Activated T-helper 2 cell treated with anti-CD3 and anti-CD28 coated beads, Interferon-gamma antibody, Interleukin-2, Interleukin-4, amounts not matched to agents 10 μg/mL and 5 μg/mL and 100 μg/mL, durations not matched to agents 14 hours and 24 hours and 36 hours (primary cell): ENCODE results near the gene TEDC2. TPM values are rescaled to one million over a fixed set of nuclear protein-coding genes. Genes with fewer than 3 reads are reported as not detected.

Experiments used
- DNase-seq: peaks from one replicate; pipeline ENCODE4 v3.0.0; 2021; ENCODE audit warnings: low spot score
- H3K27ac Mint-ChIP-seq: one replicate; pipeline ENCODE4 v1.8.0; 2021; ENCODE audit warnings: mixed read lengths
- H3K27me3 Mint-ChIP-seq: one replicate; pipeline ENCODE4 v1.8.0; 2021; ENCODE audit warnings: low read depth, mixed read lengths
- H3K36me3 Mint-ChIP-seq: one replicate; pipeline ENCODE4 v1.8.0; 2021; ENCODE audit warnings: low read depth, mixed read lengths
- H3K4me1 Mint-ChIP-seq: one replicate; pipeline ENCODE4 v1.8.0; 2021; ENCODE audit warnings: low read depth, mixed read lengths
- H3K4me3 Mint-ChIP-seq: one replicate; pipeline ENCODE4 v1.8.0; 2021; ENCODE audit warnings: low read depth, mild to moderate bottlenecking, moderate library complexity, mixed read lengths
- H3K9me3 Mint-ChIP-seq: one replicate; pipeline ENCODE4 v1.8.0; 2021; ENCODE audit warnings: mixed read lengths
- intact Hi-C: fragments of 100-400 bp; cut with micrococcal nuclease; formaldehyde crosslinking; loops from one replicate; pipeline ENCODE4 v1.15.1; 2023
- total RNA-seq: library from RNA; stranded (reverse); gene quantifications from 2 replicates; pipeline ENCODE4 v1.2.3, GENCODE V29; 2022

Gene TEDC2, protein sequence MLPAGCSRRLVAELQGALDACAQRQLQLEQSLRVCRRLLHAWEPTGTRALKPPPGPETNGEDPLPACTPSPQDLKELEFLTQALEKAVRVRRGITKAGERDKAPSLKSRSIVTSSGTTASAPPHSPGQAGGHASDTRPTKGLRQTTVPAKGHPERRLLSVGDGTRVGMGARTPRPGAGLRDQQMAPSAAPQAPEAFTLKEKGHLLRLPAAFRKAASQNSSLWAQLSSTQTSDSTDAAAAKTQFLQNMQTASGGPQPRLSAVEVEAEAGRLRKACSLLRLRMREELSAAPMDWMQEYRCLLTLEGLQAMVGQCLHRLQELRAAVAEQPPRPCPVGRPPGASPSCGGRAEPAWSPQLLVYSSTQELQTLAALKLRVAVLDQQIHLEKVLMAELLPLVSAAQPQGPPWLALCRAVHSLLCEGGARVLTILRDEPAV
- 31.8 and 34.6 TPM in 2 replicates for total RNA-seq

DNA sequence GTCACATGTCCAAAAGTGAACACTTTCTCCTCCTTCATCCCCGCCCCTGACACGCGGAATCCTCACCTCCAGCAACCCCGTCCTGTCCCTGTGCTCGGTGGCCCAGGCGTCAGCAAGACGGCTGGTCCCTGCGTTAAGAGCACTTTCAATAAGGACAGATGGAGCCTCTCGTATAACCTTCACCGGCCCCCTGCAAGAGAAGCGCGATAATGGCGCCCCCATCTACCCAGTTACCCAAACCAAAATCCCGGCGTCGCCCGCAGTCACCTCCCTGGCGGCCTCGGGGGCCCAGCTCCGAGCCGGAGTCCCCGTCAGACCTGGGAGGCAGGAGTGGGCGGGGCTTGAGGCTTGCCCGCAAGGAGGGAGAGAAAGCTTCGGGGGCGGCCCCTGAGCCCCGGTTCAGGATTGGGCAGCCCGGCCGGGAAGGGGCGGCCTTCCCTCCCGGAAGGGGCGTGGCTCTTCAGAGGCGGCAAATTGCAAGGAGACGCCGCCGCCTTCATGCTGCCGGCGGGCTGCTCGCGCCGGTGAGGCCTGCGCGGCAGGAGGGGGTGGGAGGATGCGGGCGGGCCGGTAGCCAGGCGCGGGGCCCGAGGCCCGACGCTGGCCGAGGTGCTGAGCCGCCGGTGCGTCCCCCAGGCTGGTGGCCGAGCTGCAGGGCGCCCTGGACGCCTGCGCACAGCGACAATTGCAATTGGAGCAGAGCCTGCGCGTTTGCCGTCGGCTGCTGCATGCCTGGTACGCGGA, at the start of gene TEDC2:
TEDC2 (plus strand) TSS at position 463 of the 744 bp plus-strand sequence; CDS start at position 499, 36 bp downstream.
- H3K27me3 Mint-ChIP-seq = no peaks in the 10 kb centered on the region
- peak; percentile 96 for DNase-seq
- peaks cover 33% of the 10 kb centered on the region for H3K36me3 Mint-ChIP-seq
- no peaks in the 10 kb centered on the region for H3K9me3 Mint-ChIP-seq
- peaks cover 5% of the 10 kb centered on the region for H3K4me1 Mint-ChIP-seq
- intact Hi-C loops = no loop called here
- peak within 1 kb of the TSS; percentile 79 for H3K4me3 Mint-ChIP-seq
- peak within 1 kb of the TSS; percentile 73 for H3K27ac Mint-ChIP-seq

DNA sequence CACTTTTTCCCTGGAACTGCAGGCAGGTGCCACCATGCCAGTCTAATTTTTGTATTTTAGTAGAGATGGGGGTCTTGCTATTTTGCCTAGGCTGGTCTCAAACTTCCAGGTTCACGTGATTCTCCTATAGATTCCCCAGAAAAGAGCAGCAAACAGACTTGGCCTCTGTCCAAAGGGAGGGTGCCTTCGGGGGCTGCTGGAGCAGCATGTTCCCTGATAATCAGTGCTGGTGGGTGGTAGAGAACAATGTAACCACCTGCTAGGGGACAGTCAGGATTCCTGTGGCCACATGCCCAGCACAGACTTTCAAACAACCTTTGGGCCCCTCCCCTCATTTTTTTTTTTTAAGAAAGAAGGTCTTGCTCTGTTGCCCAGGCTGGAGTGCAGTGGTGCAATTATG, 44.8 kb upstream of the TEDC2 start:
- Mint-ChIP-seq H3K27ac (no peak overlapping the region), H3K4me3 (no peak overlapping the region), H3K4me1 (no peaks in the 10 kb centered on the region), H3K9me3 (no peaks in the 10 kb centered on the region), H3K36me3 (no peaks in the 10 kb centered on the region), H3K27me3 (peaks cover 10% of the 10 kb centered on the region)
- no peak for DNase-seq
- intact Hi-C loops = no loop called here

DNA sequence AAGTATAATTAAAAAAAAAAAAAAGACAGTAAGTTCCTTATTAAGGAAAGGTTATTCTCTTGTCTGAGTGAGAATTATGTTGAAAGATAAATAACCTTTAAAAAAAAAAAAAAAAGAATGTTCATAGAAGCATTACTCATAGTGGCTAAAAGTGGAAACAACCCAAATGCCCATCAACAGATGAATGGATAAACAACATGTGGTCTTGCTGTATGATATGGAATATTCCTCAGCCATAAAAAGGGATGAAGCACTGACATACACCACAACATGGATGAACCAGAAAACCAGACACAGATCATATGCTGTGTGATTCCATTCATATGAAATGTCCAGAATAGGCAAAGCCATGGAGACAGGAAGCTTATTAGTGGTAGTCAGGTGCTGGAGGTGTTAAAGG, 39.9 kb upstream of the TEDC2 start:
- no peak for DNase-seq
- peaks cover 1% of the 10 kb centered on the region for H3K27me3 Mint-ChIP-seq
- H3K4me3 Mint-ChIP-seq = no peak overlapping the region
- peaks cover 2% of the 10 kb centered on the region for H3K4me1 Mint-ChIP-seq
- H3K27ac Mint-ChIP-seq = no peak overlapping the region
- no peaks in the 10 kb centered on the region for H3K36me3 Mint-ChIP-seq
- H3K9me3 Mint-ChIP-seq = no peaks in the 10 kb centered on the region
- intact Hi-C loops = no loop called here

DNA sequence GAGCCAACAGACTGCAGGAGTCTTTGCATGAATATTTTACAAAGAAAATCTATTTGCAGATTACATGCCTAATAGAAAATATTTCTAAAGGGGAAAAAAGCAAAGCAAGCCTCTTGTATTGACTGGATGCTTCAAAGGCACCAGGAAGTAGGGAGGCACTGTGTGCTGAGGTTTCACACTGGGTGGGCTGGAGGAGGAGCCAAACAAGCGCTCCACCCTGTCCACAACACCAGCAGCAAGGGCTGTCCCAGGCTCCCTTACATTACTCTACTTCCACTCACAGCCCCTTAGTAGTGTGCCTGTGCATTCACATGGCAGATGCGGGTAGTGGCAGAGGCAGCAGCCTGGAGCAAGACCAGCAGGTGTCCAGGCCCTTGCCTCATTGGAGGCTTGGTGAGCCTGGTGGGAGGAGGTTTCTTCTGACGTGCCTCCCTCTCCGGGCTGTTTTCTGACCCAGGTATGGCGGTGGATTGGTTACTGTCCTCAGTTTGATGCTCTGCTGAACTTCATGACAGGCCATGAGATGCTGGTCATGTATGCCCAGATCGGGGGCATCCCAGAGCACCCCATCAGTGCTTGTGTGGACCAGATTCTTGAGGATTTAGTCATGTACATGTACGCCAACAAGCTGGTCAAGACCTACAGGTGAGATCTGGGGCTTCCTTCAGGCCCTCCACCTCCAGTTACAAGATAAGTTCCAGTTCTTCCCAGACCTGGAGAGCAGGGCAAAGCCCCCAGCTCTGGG, 37.6 kb upstream of the TEDC2 start:
- intact Hi-C loops = no loop called here
- Mint-ChIP-seq H3K27ac (no peak overlapping the region), H3K4me1 (peaks cover 7% of the 10 kb centered on the region), H3K27me3 (peaks cover 1% of the 10 kb centered on the region), H3K36me3 (no peaks in the 10 kb centered on the region), H3K4me3 (no peak overlapping the region), H3K9me3 (no peaks in the 10 kb centered on the region)
- no peak for DNase-seq

DNA sequence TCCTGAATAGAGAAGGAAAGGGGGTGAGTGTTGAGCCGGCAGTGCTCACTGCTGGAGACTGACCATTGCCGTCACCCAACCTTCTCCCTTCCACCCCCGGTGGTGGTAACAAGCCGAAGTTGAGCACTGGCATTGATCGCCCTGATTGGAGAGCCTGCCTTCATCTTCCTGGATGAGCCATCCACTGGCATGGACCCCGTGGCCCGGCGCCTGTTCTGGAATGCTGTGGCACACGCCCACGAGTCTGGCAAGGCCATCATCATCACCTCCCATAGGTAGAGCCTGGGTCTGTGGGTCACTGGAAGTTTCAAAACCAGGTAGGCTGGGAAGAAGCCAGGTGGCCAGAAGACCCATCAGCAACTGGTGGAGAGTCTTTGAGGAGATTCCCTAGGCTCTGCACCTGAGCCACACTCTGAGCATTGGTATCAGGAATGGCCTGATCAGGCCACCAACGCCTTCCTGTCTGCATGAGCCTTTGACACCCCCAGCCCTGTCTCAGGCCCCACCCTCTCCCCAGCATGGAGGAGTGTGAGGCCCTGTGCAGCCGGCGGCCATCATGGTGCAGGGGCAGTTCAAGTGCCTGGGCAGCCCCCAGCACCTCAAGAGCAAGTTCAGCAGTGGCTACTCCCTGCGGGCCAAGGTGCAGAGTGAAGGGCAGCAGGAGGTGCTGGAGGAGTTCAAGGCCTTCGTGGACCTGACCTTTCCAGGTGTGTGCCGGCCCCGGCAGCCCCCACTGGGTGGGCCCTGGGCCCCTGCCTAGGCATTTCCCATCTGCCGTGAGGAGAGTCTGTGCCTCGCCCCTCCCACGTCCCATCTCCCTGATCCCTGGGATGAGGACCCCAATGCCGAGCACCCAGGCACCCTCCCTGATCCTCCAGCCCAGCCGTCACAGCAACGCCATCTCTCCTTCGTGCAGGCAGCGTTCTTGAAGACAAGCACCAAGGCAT, 35.6 kb upstream of the TEDC2 start:
- Mint-ChIP-seq H3K36me3 (no peaks in the 10 kb centered on the region), H3K27ac (no peak overlapping the region), H3K4me1 (peaks cover 16% of the 10 kb centered on the region), H3K9me3 (no peaks in the 10 kb centered on the region), H3K4me3 (no peak overlapping the region), H3K27me3 (peaks cover 1% of the 10 kb centered on the region)
- intact Hi-C loops = loop anchor here (5.0 kb wide), 1 partner anchor 157 kb away; the partner anchor contains the start of gene RNPS1
- no peak for DNase-seq

DNA sequence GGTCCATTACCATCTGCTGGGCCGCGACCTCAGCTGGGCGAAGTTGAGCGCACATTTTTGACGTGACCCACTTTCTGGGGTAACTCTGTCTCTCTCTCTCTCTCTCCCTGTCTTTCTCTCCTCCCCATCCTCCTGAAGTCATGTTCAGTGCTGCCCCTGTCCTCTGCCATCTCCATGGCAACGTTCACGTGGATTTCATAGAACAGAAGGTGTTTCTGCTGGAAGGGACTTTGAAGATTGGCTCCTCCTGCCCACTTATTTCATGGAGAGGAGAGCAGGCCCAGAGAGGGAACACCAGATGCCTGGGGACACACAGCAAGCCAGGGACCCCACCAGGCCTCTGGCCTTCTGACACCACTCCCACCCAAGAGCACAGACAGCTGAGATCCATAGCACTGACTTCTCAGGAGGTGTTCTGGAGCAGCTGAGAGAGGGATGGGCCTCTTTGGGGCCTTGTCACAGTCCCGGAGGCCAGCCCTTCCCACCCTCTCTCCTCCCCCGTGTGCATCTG, 34.8 kb upstream of the TEDC2 start:
- no peak overlapping the region for H3K27ac Mint-ChIP-seq
- no peaks in the 10 kb centered on the region for H3K9me3 Mint-ChIP-seq
- H3K4me3 Mint-ChIP-seq = no peak overlapping the region
- peaks cover 18% of the 10 kb centered on the region for H3K4me1 Mint-ChIP-seq
- intact Hi-C loops = loop anchor here (5.0 kb wide), 1 partner anchor 158 kb away; the partner anchor contains the start of gene RNPS1
- peaks cover 1% of the 10 kb centered on the region for H3K27me3 Mint-ChIP-seq
- DNase-seq = no peak
- peaks cover 3% of the 10 kb centered on the region for H3K36me3 Mint-ChIP-seq

DNA sequence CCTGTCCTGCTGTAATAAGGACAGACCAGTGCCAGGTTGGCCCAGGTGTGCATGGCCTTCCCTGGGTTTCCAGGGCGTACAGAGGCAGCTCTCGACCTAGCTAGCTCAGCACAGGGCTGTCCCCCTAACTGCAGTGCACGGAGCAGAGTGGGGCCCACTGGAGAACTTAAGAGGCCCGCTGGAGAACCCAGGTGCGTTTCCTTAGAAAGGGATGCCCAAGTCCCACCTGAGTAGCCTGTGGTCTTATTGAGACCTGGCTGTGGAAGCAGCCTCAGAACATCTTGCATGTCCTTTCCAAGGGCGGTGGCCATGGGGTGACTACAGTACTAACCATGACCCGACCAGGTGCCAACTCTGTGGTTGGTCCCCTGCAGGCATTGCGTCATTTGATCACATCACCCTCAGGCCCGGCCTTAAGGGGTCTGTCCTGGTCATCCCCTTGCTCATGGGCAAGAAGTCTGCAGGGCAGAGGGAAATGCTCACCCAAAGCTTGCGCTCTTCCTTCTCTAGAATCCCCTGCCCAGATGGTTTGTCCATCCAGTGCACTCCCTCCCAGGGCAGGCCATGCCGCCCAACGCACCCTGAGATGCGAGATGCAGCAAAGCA, 34.0 kb upstream of the TEDC2 start:
- no peak overlapping the region for H3K4me3 Mint-ChIP-seq
- peaks cover 27% of the 10 kb centered on the region for H3K4me1 Mint-ChIP-seq
- intact Hi-C loops = loop anchor here (5.0 kb wide), 1 partner anchor 159 kb away; the partner anchor contains the start of gene RNPS1

DNA sequence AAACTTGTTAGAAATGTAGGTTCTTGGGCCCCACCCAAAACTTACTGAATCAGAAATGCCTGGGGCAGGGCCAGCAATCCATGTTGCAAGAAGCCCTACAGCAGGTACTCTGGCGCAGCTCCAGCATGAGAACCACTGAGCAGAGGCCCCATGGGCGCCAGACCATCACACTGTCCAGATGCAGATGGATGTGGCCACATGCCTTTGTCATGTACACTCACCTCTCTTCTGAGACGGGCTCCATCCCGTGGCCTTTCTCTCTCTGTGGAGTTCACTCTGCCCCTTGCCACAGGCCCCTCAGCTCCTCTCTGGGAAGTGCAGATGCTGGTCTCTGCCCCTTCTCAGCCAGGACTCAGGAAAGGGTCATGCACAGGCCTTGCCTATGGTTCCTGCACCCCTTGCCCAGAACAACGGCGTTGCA, 33.0 kb upstream of the TEDC2 start:
- H3K4me1 Mint-ChIP-seq = peaks cover 28% of the 10 kb centered on the region
- no peaks in the 10 kb centered on the region for H3K27me3 Mint-ChIP-seq
- H3K4me3 Mint-ChIP-seq = no peak overlapping the region
- H3K36me3 Mint-ChIP-seq = peaks cover 17% of the 10 kb centered on the region
- no peak for DNase-seq
- no peaks in the 10 kb centered on the region for H3K9me3 Mint-ChIP-seq
- intact Hi-C loops = loop anchor here (5.0 kb wide), 1 partner anchor 160 kb away; the partner anchor contains the start of gene RNPS1
- H3K27ac Mint-ChIP-seq = no peak overlapping the region

More for the DNA sequence above, 34.0 kb upstream of the TEDC2 start:
- Mint-ChIP-seq H3K9me3 (no peaks in the 10 kb centered on the region), H3K27me3 (no peaks in the 10 kb centered on the region), H3K36me3 (peaks cover 11% of the 10 kb centered on the region), H3K27ac (no peak overlapping the region)
- no peak for DNase-seq

DNA sequence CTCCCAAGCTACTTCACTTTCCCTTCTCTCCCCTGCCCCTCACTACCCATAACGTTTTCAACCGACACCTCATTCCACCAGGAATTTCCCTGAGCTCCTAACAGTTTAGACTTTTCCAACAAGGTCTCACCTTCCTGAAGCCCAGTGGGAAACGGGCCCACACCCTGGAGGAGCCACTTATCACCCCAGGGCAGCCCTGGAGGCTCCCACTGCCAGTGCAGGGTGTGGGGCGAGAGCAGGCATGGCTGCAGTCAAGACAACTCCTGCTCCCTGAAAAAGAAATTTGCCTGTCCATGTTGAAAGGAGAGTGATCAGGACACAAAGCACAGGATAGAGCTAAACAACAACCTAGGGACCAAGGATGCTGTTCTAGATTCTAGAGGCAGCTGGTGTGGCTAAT, 32.4 kb upstream of the TEDC2 start:
- Mint-ChIP-seq H3K9me3 (no peaks in the 10 kb centered on the region), H3K4me1 (peaks cover 28% of the 10 kb centered on the region), H3K27ac (peak overlapping the region; percentile 30), H3K27me3 (no peaks in the 10 kb centered on the region), H3K4me3 (peak overlapping the region; percentile 87), H3K36me3 (peaks cover 22% of the 10 kb centered on the region)
- intact Hi-C loops = loop anchor here (5.0 kb wide), 1 partner anchor 160 kb away; the partner anchor contains the start of gene RNPS1
- DNase-seq = no peak

DNA sequence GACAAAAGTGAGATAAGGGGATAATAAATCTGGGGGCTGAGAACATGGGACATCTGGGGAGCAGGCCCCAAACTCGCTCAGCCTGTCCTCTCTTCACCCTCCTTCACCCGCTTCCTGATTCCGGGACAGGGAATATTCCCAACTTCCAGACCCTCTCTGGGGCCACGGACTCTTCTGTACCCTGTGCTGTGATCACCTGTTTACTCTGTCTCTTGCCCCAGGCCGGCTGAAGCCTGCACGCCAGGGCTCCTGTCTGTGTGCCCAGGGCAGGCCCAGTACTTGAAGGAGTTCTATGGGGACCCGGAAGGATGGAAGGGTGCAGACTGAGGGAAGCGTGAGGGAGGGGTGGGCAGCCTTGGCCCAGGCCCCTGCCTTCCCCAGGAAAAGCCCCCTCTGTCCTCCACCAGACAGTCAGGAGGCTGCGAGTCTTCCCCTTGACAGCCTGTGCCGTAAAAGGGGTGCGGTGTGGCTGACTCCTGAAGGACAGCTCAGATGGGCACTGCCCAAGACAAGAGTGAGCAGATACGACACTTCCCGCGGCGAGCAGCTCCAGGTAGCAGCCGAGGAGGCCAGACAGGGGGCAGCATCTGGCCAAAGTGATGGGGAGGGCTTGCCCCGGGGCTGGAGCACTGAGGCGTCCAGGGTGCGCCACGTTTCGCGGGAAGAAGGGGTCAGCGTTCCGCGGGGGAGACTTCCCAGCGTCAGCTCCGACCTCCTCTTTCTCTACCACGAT, 31.7 kb upstream of the TEDC2 start:
- DNase-seq = no peak
- H3K4me1 Mint-ChIP-seq = peaks cover 28% of the 10 kb centered on the region
- intact Hi-C loops = loop anchor here (2.0 to 5.0 kb wide), 3 partner anchors 85 to 161 kb away; partner anchors contain the start of genes ABCA3, ATP6V0C and RNPS1
- H3K9me3 Mint-ChIP-seq = no peaks in the 10 kb centered on the region
- peaks cover 29% of the 10 kb centered on the region for H3K36me3 Mint-ChIP-seq
- peak overlapping the region; percentile 87 for H3K4me3 Mint-ChIP-seq
- H3K27ac Mint-ChIP-seq = peak overlapping the region; percentile 58
- no peaks in the 10 kb centered on the region for H3K27me3 Mint-ChIP-seq

DNA sequence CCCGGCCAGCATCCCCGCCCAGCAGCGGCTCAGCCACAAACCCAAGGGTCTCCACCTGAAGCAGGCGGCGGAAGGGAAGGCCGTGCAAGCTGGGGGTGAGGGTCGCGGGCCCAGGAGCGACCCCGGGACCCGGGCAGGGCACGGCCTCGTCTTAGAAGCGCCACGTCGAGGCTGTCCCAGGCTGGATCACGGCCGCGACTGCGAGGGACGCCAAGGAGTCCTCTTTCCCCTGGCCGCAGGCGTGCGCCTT, 31.2 kb upstream of the TEDC2 start:
- no peak for DNase-seq
- Mint-ChIP-seq H3K27me3 (no peaks in the 10 kb centered on the region), H3K27ac (peak overlapping the region; percentile 58), H3K36me3 (peaks cover 34% of the 10 kb centered on the region), H3K9me3 (no peaks in the 10 kb centered on the region), H3K4me3 (peak overlapping the region; percentile 87), H3K4me1 (peaks cover 27% of the 10 kb centered on the region)
- intact Hi-C loops = loop anchor here (2.0 to 5.0 kb wide), 3 partner anchors 84 to 161 kb away; partner anchors contain the start of genes ABCA3, ATP6V0C and RNPS1
